Measurements from ENCODE around the gene NR5A2. TPM values are rescaled to one million over a fixed set of nuclear protein-coding genes. Genes with fewer than 3 reads are reported as not detected.

Gene NR5A2
- total RNA-seq, 3 donors from 2014 or later, result 32.7 to 75.3 (median 47.9) TPM

DNA sequence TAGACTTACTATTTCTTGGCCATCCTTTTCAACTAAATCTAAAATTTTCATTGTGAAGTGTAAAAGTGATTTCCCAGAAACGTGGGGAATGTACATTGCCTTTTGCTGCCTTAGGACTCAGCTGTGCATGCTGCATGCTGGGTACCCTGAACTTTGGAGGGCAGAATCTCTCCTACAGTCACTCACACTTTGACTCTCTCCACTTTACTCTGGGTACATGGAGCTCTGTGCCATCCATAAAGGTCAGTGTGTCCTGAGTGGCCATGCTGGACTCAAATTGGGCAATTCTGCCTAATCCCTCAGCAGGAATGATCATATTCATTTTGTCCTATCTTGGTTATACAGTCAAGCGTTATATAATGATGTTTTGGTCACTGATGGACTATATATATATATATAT, 105.6 kb downstream of the NR5A2 start:
- H3K9me3 ChIP-seq, result no peaks in the 10 kb centered on the region
- ATAC-seq (no peak), DNase-seq (no peak)
- H3K4me1 ChIP-seq (ENCODE audit: low read depth), result peaks cover 4% of the 10 kb centered on the region
- intact Hi-C loops (cut with DNase I, micrococcal nuclease), result no loop called here
- TF ChIP-seq, protein P1, sequence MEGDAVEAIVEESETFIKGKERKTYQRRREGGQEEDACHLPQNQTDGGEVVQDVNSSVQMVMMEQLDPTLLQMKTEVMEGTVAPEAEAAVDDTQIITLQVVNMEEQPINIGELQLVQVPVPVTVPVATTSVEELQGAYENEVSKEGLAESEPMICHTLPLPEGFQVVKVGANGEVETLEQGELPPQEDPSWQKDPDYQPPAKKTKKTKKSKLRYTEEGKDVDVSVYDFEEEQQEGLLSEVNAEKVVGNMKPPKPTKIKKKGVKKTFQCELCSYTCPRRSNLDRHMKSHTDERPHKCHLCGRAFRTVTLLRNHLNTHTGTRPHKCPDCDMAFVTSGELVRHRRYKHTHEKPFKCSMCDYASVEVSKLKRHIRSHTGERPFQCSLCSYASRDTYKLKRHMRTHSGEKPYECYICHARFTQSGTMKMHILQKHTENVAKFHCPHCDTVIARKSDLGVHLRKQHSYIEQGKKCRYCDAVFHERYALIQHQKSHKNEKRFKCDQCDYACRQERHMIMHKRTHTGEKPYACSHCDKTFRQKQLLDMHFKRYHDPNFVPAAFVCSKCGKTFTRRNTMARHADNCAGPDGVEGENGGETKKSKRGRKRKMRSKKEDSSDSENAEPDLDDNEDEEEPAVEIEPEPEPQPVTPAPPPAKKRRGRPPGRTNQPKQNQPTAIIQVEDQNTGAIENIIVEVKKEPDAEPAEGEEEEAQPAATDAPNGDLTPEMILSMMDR (IDR thresholded peaks at IDR 0.05), result no peak
- H3K36me3 ChIP-seq (ENCODE audit: low read depth), result no peaks in the 10 kb centered on the region
- no peak overlapping the region for H3K4me3 ChIP-seq

DNA sequence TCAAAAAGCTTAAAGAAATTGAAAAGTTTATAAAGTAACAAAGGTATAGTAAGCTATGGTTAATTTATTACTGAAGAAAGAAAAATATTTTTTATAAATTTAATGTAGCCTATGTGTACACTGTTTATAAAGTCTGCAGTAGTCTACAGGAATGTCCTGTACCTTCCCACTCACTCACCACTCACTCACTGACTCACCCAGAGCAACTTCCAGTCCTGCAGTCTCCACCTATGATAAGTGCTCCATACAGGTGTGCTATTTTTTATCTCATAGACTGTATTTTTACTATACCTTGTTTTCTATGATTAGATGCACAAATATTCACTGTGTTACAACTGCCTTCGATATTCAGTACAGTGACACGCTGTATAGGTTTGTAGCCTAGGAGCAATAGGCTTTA, 106.6 kb downstream of the NR5A2 start:
- TF ChIP-seq, protein P1 (IDR thresholded peaks at IDR 0.05), result no peak
- intact Hi-C loops (cut with DNase I, micrococcal nuclease), result no loop called here

DNA sequence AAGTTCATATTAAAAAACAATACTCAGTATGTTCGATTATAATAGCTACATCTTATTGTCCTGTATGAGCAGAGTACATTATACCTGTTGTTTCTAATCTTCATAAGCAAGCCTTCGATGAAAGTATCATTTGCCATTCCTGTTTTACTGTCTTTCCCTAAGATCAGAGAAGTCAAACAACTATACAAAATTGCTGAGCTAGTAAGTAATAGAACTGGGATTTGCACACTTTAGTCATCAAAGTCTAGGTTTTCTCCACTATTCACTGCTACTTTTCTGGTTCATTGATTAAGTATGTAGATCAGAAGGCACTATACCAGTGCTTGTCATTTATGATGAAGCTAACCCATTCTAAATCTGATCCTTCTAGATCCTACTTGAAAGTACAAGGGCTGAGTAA, 108.9 kb downstream of the NR5A2 start:
- no peak overlapping the region for H3K4me3 ChIP-seq
- ATAC-seq (no peak), DNase-seq (no peak)
- intact Hi-C loops (cut with DNase I, micrococcal nuclease), result no loop called here
- H3K4me1 ChIP-seq (ENCODE audit: low read depth), result no peaks in the 10 kb centered on the region
- H3K9me3 ChIP-seq, result no peaks in the 10 kb centered on the region
- no peaks in the 10 kb centered on the region for H3K36me3 ChIP-seq (ENCODE audit: low read depth)
- TF ChIP-seq, protein P1 (IDR thresholded peaks at IDR 0.05), result no peak

More for the DNA sequence above, 106.6 kb downstream of the NR5A2 start:
- ATAC-seq (peak; percentile 35), DNase-seq (no peak)
- peaks cover 4% of the 10 kb centered on the region for H3K4me1 ChIP-seq (ENCODE audit: low read depth)
- no peaks in the 10 kb centered on the region for H3K9me3 ChIP-seq
- no peaks in the 10 kb centered on the region for H3K36me3 ChIP-seq (ENCODE audit: low read depth)
- no peak overlapping the region for H3K4me3 ChIP-seq

DNA sequence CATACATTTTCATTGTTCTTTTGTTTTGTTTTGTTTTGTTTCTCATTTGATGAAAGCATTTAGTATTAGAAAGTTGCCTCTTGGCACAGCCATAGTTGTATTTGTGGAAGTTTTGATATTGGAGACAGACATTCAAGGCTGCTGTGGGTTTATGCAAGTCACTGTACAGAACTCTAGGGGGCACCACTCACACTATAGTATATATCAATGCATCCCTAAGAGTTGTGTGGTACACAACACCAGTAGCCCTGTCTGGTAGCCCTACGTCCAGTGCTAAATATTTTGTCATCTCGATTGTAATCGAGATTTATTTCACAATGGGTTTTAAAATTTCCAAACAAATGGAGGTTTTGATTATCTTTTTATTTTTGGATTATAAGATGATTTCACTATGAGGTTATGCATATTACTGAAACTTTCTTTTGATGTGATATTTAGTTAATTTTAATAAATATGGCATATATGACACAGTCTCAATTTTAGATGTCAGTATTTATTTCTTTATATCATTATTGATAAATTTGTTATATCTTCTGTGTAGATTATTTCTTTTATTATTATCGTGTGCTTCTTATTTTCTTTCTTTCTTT, 112.2 kb downstream of the NR5A2 start:
- no peaks in the 10 kb centered on the region for H3K4me1 ChIP-seq (ENCODE audit: low read depth)
- no peaks in the 10 kb centered on the region for H3K9me3 ChIP-seq
- H3K36me3 ChIP-seq (ENCODE audit: low read depth), result no peaks in the 10 kb centered on the region
- intact Hi-C loops (cut with DNase I, micrococcal nuclease), result no loop called here
- TF ChIP-seq, protein P1 (IDR thresholded peaks at IDR 0.05), result no peak
- ATAC-seq (peak; percentile 80), DNase-seq (peak in 1 of 3 donors; percentile 55)
- H3K4me3 ChIP-seq, result no peak overlapping the region

DNA sequence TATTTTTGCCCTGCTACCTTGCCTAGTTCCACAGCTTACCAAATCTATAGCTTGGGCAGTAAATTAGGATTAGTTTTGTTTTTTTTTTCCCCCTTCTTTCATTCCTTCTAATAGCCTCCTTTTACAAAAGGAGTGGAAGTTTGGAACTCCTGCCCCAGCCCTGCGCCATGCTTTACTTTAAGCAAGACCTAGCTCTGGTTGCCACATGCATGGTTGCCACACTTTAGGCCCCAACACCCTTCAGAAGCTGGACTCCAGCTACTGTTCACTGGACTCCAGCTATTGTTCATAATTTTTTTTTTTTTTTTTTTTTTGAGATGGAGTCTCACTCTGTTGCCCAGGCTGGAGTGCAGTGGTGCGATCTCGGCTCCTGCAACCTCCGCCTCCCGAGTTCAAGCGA, 115.8 kb downstream of the NR5A2 start:
- intact Hi-C loops (cut with DNase I, micrococcal nuclease), result no loop called here
- no peaks in the 10 kb centered on the region for H3K36me3 ChIP-seq (ENCODE audit: low read depth)
- no peak overlapping the region for H3K4me3 ChIP-seq
- ATAC-seq (no peak), DNase-seq (no peak)
- H3K4me1 ChIP-seq (ENCODE audit: low read depth), result no peaks in the 10 kb centered on the region
- TF ChIP-seq, protein P1 (IDR thresholded peaks at IDR 0.05), result no peak
- no peaks in the 10 kb centered on the region for H3K9me3 ChIP-seq

DNA sequence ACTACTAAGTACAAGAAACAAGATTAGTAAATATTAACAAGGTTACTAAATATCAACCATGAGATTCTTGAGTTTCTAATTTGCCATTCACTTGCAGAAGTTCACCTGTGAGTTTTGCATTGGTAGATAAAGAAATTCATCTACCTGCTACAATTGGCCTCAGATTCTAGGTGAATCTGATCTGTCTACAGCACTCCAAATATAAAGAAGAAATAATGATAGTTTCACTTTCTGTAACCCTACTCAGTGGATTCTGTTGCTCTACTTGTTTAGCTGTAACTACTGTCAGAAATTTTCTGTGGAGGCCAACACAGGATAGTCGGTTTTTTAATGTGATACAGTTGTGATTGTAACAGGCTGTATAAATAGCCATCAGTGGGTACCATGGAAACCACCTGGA, 118.6 kb downstream of the NR5A2 start:
- intact Hi-C loops (cut with DNase I, micrococcal nuclease), result no loop called here

More for the DNA sequence above, 118.6 kb downstream of the NR5A2 start:
- DNase-seq (no peak), ATAC-seq (no peak)
- TF ChIP-seq, protein P1 (IDR thresholded peaks at IDR 0.05), result no peak
- no peaks in the 10 kb centered on the region for H3K36me3 ChIP-seq (ENCODE audit: low read depth)
- no peak overlapping the region for H3K4me3 ChIP-seq
- no peaks in the 10 kb centered on the region for H3K9me3 ChIP-seq
- no peaks in the 10 kb centered on the region for H3K4me1 ChIP-seq (ENCODE audit: low read depth)
